ENCODE measurements around the gene TTC13.
A peak's percentile ranks its signal among the peaks of the same experiment; 100 is the strongest.
"Not testable (repeated sequence)": the region's sequence is repeated elsewhere in the genome, so short reads cannot be mapped to it uniquely, and the experiment has no call there.

TTC13 gene

GRCh38 chr1:230978491-230979388, at the start of gene TTC13, which contains the start of gene ARV1:
TSS of gene TTC13 (minus strand) at chr1:230978861. CDS start at chr1:230978830, 31 bp downstream.
TSS of gene ARV1 (plus strand) at chr1:230979094. CDS start at chr1:230979106, 12 bp downstream.
- peak; percentile 53 for TF ChIP-seq CTCF (IDR thresholded peaks at IDR 0.05; ENCODE audit: control extremely low read depth, extremely low read depth, low read depth, missing control alignments)
- CTCF ChIA-PET: interaction anchor here (1.0 to 1.9 kb wide), 9 partner anchors 10 to 60 kb away, joined by 3 to 10 read pairs (median 4); no protein-coding TSS in a partner anchor
- peak; percentile 98 for DNase-seq (ENCODE audit: extremely low spot score)
- POLR2A ChIA-PET: no interaction called here

GRCh38 chr1:231027971-231028370, 49.3 kb upstream of the TTC13 start:
- ChIA-PET CTCF (interaction anchor here (1.4 kb wide), 1 partner anchor 25 kb away, joined by 3 read pairs; no protein-coding TSS in a partner anchor), POLR2A (no interaction called here)
- no peak for TF ChIP-seq CTCF (IDR thresholded peaks at IDR 0.05; ENCODE audit: control extremely low read depth, extremely low read depth, low read depth, missing control alignments)
- DNase-seq (ENCODE audit: extremely low spot score): no peak

GRCh38 chr1:231027136-231027925, 48.7 kb upstream of the TTC13 start:
- no peak for TF ChIP-seq CTCF (IDR thresholded peaks at IDR 0.05; ENCODE audit: control extremely low read depth, extremely low read depth, low read depth, missing control alignments)
- ChIA-PET CTCF (no interaction called here), POLR2A (no interaction called here)
- no peak for DNase-seq (ENCODE audit: extremely low spot score)

- POLR2A ChIA-PET: no interaction called here
- TF ChIP-seq CTCF (IDR thresholded peaks at IDR 0.05; ENCODE audit: control extremely low read depth, extremely low read depth, low read depth, missing control alignments): no peak
- CTCF ChIA-PET: no interaction called here
- no peak for DNase-seq (ENCODE audit: extremely low spot score)
Observed at GRCh38 chr1:231026576-231026975, 47.9 kb upstream of the TTC13 start.

- POLR2A ChIA-PET: no interaction called here
Observed at GRCh38 chr1:231023150-231023549, 44.5 kb upstream of the TTC13 start.

GRCh38 chr1:231022543-231022942, 43.9 kb upstream of the TTC13 start:
- CTCF ChIA-PET; POLR2A ChIA-PET; DNase-seq (ENCODE audit: extremely low spot score): not testable (repeated sequence)

More at GRCh38 chr1:231023150-231023549, 44.5 kb upstream of the TTC13 start:
- CTCF ChIA-PET: no interaction called here
- TF ChIP-seq CTCF (IDR thresholded peaks at IDR 0.05; ENCODE audit: control extremely low read depth, extremely low read depth, low read depth, missing control alignments): no peak
- DNase-seq (ENCODE audit: extremely low spot score): no peak
